GM18907 (cell line): Measurements from ENCODE around the gene KLK1.
"Not testable (repeated sequence)": the region's sequence is repeated elsewhere in the genome, so short reads cannot be mapped to it uniquely, and the experiment has no call there.

Experiments used
- ATAC-seq: cut with Tn5 transposase; IDR thresholded peaks from one replicate; pipeline ENCODE4 v1.9.1; 2021; ENCODE audit warnings: mild to moderate bottlenecking, moderate library complexity; ENCODE audit not compliant: unreplicated experiment

The KLK1 gene

DNA sequence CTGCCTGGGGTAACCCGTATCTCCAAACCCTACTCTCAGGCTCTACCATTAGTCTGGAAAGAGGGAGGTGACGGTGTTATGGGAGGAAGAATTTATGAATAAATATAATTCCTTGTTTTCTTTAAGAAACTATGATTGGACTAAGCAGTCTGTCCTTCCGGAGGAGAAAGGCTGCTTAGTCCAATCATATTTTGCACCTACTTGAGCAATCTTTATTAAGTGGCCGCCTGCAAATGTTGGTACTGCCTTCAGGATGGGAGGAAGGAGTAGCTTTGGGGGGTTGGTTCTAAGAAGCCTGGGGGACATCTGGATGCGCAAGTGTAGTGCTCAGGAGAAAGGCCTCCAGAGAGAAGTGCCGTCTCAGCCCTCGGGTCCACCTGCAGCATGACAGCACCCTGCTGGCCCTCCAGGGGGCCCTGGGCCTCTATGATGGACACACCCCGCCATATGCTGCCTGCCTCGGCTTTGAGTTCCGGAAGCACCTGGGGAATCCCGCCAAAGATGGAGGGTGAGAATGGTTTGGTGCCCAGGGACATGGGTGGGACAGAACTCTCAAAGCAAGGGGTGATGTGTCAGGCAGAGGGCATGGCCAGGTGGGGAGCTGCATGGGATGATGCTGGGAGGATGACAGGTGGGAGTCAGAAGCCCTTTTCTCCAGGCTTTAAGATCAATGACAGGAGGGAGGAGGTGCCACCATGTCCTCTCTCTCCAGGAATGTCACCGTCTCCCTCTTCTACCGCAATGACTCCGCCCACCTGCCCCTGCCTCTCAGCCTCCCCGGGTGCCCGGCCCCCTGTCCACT is 29.3 kb downstream of the KLK1 start:
- no peak for ATAC-seq

DNA sequence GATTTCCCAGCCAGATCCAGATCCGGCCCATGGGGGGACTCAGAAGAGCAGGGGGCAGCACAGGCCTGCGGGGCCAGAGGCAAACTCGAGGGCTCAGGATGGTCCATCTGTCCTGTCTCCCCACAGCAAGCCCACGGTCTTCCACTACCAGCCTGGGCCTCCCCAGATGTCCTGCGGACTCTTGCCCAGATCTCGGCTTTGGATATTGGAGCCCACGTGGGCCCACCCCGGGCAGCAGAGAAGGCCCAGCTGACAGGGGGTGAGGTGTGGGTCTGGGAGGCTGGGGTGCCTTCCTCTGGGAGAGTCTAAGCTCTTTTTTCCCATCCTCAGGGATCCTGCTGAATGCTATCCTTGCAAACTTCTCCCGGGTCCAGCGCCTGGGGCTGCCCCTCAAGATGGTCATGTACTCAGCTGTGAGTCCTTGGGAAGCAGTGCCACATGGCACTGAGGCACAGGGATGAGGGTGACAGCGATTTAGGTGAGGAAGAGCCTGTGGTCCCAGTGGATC is 30.0 kb downstream of the KLK1 start:
- ATAC-seq: no peak

DNA sequence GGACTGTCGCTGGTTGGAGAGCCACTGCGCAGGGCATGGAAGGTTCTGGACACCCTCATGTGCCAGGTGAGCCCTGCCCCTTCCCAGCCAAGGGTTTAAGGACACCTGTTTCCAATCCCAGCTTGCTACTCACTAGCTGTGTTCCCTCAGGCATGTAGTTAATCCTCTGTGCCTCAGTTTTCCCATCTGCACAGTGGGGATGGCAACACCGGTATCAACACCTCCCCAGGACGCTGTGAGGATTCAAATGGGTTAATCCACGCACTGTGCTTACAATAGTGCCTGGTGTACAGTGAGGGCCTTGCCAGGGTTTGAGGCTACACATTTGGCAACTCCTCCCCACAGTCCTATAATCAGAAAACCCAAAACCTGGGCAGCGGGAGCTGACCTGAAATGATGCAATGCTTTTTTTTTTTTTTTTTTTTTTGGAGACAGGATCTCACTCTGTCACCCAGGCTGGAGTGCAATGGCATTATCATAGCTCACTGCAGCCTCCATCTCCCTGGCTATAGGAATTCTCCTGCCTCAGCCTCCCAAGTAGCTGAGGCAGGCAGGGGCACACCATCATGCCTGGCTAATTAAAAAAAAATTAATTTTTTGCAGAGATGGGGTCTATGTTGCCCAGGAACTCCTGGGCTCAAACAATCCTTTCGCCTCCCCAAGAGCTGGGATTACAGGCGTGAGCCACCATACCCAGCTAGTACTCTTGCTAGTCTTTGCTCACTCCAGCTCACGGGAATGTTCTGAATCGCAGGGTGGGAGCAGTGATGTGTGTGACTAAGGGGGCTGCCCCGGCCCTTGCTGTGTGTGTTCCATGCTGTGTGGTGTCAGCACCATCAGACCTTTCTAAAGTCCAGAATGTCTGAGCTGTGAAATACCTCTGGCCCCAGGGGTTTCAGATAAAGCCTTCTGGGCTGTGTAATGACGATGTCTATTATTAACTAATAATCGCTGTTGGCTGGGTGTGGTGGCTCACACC is 31.0 kb downstream of the KLK1 start:
- ATAC-seq: no peak

DNA sequence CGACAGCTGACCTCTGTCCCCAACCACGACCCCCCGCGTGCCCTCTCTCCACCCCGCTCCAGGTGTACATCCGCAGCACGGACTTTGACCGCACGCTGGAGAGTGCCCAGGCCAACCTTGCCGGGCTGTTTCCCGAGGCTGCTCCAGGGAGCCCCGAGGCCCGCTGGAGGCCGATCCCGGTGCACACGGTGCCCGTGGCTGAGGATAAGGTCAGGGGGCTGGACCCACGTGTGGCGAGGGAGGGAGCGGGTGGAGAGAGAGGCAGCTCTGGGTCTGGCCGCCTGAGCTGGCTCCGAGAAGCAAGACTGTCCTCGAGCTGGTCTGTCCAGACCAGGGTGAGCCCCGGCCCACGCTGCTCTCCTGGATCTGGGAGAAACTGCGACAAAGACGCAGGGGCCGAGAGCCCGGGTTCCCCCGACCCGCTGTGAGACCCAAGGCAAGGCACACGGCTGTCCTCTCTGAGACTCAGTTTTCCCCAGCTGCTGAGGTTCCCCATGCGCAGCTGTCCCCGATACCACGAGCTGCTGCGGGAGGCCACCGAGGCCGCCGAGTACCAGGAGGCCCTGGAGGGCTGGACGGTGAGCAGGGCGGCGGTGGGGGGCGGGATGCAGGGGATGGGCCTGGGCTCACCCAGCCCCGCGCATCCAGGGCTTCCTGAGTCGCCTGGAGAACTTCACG is 31.9 kb downstream of the KLK1 start:
- no peak for ATAC-seq

DNA sequence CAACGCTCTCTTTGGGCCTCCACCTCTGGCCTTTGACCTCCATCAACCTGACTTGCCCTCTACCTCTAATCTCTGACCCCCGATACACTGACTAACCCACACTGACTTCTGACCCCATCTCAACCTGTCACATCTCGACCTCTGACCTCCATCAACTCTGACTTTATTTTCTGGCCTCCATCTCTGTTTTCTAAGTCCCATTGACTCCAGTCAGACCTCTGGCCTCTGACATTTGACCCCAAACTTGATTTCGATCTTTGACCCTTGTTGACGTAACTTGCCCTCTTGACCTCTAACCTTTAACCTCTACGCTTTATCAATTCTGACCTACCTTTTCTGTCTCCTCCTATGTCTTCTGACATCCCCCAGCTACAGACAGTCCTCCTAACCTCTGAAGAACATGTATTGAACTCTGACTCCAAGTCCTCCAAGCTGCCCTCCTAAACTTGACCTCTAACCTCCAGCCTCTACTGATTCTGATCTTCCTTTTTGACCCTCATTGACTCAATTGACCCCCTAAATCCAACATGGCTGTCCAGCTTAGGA is 32.6 kb downstream of the KLK1 start:
- no peak for ATAC-seq

DNA sequence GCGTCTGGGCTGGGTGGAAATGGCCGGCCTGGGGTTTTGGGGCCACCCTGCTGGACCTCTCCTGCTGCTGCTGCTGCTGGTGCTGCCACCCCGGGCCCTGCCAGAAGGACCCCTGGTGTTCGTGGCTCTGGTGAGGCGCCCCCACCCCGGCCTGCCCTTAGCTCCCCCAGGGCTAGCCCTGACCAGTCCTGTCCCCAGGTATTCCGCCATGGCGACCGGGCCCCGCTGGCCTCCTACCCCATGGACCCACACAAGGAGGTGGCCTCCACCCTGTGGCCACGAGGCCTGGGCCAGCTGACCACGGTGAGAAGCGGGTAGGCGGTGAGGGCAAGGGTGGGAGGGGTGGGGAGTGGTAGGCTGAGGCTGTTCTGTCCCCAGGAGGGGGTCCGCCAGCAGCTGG is 33.2 kb downstream of the KLK1 start, which contains the start of gene ACP4:
ACP4 (plus strand) TSS at position 20 of the 400 bp plus-strand sequence; CDS start at position 20, 0 bp downstream.
- ATAC-seq: no peak

DNA sequence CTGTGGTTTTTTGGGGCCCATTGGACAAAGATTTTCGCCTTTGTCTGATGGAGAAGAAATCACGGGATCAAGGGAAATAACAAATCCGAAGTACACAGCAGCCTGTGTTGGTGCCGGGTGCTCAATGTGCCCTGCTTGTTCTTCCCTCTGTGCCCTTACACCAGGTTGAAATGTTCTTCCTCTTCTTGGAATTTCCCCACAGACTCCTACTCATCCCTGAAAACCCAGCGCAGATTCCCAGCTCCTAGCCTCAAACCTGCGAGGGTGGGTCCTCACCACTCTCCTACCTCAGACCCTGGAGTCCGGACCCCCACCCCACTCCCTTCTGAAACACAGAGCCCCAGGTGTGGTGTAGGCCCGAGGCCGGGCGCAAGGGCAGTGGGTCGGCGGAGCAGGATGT is 38.3 kb downstream of the KLK1 start:
- ATAC-seq: no peak

DNA sequence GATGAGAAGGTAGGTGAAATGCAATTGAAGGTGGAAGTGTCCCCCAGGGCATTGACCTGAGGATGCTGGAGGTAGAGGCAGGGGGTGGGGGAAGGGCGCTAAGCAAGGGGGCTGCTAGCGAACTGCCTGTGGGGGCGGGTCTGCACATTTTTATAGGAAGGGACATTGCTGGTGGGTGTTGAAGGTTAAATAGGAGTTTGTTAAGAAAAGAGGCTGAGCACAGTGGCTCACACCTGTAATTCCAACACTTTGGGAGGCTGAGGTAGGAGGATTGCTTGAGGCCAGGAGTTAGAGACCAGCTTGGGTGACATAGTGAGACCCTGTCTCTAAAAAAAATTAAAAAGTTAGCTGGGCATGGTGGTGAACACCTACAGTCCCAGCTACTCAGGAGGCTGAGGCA is 38.9 kb downstream of the KLK1 start:
- no peak for ATAC-seq

DNA sequence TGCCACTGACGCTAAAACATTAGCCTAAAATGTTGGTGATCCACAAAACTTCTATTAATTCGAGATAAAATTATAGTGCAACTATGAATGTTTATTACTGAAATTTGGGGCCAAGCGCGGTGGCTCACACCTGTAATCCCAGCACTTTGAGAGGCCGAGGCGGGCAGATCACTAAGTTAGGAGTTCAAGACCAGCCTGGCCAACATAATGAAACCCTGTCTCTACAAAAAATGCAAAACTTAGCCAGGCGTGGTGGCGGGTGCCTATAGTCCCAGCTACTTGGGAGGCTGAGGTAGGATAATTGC is 39.8 kb downstream of the KLK1 start:
- not testable (repeated sequence) for ATAC-seq

DNA sequence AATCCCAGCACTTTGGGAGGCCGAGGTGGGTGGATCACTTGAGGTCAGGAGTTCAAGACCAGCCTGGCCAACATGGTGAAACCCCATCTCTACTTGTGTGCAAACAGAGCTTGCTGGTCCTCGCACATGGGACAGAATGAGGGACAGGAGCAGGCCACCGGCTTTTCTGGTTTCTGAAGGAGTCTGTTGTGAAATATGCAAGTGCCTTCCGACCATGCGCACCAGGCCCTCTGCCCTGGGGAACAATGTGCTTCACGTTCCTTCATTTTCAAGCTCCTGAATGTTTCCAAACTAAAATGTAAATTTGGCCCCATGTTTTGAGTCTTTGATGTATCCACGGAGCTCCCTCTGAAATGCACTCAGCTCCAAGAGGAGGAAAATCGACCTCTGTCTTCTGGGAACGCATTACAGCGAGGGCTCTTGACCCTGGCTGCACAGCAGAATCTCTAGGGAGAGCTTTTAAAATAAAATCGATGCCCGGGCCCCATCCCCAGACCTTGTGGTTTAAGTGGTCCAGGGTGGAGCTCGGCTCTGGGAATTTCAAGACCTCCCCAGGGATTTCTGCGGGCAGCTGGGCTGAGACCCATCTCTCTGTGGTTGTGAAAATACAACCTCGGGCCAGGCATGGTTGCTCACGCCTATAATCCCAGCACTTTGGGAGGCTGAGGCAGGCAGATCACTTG is 42.7 kb downstream of the KLK1 start:
- no peak for ATAC-seq

DNA sequence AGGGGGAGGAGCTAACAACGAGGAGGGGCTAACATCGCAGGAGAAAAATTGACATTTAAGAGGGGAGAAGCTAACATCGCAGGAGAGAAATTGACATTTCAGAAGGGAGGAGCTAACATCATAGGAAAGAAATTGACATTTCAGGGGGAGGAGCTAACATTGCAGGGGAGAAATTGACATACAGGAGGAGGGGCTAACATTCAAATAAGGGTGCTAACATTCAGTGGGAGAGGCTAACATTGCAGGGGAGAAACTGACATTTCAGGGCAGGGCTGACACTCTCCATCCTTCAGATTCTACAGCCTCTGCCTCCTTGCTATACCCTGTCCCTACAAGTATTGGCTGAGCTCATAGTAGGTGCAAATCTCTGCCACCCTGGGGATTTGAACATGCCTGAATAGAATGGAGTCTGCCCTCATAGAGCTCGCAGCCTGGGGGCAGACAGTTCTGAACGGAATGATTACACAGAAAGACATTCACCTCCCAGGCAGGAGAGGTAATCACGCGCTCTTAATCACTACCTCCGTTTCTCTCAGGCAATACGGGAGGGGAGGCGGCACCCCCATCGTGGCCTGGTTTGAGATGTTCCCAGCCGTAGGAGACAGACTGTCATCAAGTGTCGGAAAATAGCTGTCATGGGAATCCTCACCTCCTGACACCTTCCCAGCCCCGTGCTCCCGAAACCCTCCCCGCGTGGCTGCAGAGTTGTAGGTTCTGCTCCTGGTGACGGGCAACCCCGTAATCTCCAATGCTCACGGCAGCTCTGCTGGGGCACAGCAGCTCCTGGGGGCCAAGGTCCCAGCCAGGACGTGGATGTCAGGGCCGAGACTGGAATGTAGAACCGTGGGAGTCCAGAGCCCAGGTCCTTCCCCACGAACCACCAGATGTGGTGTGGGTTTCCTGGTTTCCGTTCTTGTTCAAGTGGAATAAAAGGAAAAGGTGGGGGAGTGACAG is 43.8 kb downstream of the KLK1 start:
- ATAC-seq: no peak

DNA sequence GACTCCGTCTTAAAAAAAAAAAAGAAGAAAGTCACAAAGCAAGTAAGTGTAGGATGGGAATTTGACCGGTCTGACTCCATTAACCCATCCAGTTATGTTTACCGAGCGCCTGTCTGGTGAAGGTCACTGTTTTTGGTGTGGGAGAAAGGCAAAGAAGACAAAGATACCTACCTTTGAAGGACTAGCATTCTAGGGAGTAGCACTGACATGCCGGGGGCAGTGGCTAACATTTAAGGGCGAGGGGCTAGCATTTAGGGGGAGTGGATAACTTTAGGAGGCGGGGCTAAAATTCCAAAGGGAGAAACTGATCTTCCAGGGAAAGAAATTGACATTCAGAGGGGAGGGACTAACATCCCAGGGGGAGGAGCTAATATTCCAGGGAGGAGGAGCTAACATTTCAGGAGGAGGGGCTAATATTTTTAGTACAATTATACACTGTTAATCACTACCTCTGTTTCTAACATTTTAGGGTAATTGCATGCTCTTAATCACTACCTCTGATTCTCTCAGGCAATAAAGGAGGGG is 44.6 kb downstream of the KLK1 start:
- ATAC-seq: no peak

DNA sequence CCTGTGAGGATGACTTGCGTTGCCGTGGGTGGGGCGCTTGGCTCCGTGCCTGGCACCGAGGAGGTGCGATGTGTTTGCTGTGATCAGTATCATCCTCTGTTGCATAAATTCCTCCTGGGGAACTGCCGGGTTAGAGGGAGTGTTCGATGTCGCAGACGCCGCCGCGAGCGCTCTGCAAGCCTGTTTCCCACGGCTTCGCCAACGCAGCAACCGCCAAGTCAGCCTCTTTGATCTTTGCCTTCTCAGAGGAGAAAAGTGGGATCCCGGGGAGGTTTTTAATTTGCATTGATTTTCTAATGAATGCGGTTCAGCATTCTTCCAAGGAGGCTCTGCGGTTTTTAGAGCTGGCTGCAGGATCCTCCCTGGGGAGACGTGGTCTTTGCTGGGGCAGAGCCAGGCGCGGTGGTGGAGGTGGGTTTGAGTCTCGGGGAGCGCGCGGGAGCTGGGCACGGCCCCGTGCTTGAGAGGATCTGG is 45.7 kb downstream of the KLK1 start:
- ATAC-seq: no peak

DNA sequence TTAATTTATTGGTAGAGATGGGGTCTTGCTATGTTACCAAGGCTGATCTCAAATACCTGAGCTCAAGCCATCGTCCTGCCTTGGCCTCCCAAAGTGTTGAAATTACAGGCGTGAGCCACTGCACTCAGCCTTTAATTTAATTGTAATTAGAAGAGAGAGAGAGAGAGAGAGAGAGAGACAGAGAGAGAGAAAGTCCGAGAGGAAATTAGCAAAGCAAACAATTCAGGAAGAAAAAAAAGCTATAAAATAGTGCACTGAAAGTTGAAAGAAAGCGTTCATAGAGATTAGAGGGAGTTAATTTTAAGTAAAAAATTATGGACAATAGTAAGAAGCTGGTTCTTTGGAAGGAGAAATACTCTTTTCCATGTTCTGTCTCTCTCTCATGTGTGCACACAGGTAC is 46.3 kb downstream of the KLK1 start:
- no peak for ATAC-seq

DNA sequence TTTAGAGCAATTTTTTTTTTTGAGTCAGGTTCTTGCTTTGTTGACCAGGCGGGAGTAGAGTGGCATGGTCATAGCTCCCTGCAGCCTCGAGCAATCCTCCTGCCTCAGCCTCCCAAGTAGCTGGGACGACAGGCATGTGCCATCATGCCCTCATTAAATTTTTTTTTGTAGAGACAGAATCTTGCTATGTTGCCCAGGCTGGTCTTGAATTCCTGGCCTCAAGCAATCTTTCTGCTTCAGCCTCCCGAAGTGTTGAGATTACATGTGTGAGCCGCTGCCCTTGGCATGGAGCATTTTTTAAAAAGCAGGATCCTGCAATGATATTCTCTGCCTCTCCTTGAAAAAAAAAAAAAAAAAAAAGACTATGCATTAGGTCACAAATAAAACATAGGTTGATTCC is 47.5 kb downstream of the KLK1 start:
- ATAC-seq: no peak

DNA sequence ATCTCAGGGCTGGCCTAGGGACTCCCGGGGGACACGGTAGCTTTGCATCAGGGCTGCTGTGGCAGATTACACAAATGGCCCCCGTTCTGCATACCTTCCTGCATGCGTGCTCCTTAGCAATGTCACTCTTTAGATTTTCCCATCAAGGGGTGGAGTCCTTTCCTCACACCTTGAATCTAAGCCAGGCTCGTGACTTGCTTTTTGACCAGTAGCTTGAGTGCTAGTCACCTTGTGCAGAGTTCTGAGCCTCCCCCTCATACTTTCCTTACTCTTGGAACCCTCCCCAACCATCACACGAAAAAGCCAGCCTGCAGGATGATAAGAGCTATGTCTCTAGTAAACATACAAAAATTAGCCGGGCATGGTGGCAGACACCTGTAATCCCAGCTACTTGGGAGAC is 50.1 kb downstream of the KLK1 start:
- not testable (repeated sequence) for ATAC-seq

DNA sequence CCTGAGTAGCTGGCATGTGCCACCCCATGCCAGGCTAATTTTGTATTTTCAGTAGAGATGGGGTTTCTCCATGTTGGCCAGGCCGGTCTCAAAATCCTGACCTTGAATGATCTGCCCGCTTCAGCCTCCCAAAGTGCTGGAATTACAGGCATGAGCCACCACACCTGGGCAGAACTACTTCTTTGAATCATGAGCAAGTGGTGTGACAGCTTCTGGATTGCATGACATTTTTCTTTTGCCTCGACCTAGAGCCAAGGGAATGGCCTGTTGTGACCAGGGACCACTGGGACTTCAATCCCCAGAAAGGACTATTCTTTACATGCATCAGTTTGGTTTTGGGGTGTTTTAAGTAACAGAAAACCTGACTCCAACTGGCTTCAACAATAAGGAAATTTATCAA is 50.7 kb downstream of the KLK1 start:
- not testable (repeated sequence) for ATAC-seq

DNA sequence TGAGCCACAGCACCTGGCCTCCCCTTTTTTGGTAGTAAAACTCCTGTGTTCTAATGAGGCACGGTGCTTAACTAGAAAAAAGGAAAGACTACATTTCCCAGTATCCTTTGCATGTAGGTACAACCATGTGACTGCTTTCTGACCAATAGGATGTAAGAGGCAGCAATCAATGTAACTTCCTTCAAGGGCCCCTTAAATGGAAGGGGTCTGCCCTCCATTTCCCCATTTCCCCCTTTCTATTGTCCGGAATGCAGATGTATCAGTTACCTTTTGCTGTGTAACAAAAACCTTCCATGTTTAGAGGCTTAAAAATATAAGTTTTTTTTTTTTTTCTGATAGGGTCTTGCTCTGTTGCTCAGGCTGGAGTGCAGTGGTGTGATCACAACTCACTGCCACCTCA is 51.1 kb downstream of the KLK1 start:
- no peak for ATAC-seq

DNA sequence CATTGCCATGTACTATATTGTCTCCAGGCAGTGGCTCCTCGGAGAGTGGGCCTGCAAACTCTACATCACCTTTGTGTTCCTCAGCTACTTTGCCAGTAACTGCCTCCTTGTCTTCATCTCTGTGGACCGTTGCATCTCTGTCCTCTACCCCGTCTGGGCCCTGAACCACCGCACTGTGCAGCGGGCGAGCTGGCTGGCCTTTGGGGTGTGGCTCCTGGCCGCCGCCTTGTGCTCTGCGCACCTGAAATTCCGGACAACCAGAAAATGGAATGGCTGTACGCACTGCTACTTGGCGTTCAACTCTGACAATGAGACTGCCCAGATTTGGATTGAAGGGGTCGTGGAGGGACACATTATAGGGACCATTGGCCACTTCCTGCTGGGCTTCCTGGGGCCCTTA is 52.7 kb downstream of the KLK1 start:
- no peak for ATAC-seq
